Prostate gland (tissue), 2 donors: Measurements from ENCODE around the gene SNRPB. TPM values are rescaled to one million over a fixed set of nuclear protein-coding genes. Genes with fewer than 3 reads are reported as not detected.

Experiments
- DNase-seq: peaks from one replicate; pipeline ENCODE4 v3.0.0-alpha.2; 2019; ENCODE audit warnings: low spot score
- H3K27ac ChIP-seq, 2 donors: fragments of 200-600 bp; sonication (generic); 2 replicates each; pipeline ENCODE4 v1.5.1; 2017 to 2019
- H3K27me3 ChIP-seq: fragments of 200-600 bp; sonication (generic); replicated peaks from 2 replicates; pipeline ENCODE4 v1.5.1; 2019; ENCODE audit not compliant: insufficient read depth
- H3K36me3 ChIP-seq, 2 donors: fragments of 200-600 bp; sonication (generic); 1 replicate in 1 of 2; 2 replicates in 1 of 2; pipeline versions ENCODE4 v1.5.1 to v1.8.1; 2017 to 2019
- H3K4me1 ChIP-seq: fragments of 200-600 bp; sonication (generic); replicated peaks from 2 replicates; pipeline ENCODE4 v1.5.1; 2019
- H3K4me3 ChIP-seq, 2 donors: fragments of 200-600 bp; sonication (generic); 2 replicates each; pipeline ENCODE4 v1.5.1; 2017 to 2019
- H3K9me3 ChIP-seq: fragments of 200-600 bp; sonication (generic); 2 replicates; pipeline ENCODE4 v1.5.1; 2017
- POLR2A ChIP-seq: fragments of 450-650 bp; IDR thresholded peaks from one replicate; pipeline ENCODE4 v1.6.1; 2016; ENCODE audit warnings: antibody characterized with exemption, mild to moderate bottlenecking
- POLR2AphosphoS5 ChIP-seq: sonication (generic); formaldehyde crosslinking; IDR thresholded peaks from one replicate; pipeline ENCODE4 v1.6.1; 2017; ENCODE audit warnings: antibody characterized with exemption
- WGBS: methylation state at CpG from one replicate; pipeline ENCODE4 v1.1.5; 2018; 5-methylcytosine and 5-hydroxymethylcytosine counted together
- intact Hi-C: fragments of 100-400 bp; cut with DNase I; formaldehyde crosslinking; loops from one replicate; pipeline ENCODE4 v1.14.2; 2022
- total RNA-seq, 2 donors: library from RNA; depleted of rRNA; stranded (reverse); fragments of >200 nt; gene quantifications; one replicate each; pipeline ENCODE4 v1.1.0, GENCODE V29; 2016
- TF ChIP-seq, protein P1 (sequence below), 4 experiments: fragments of 200-600 bp in 2 of 4; fragments of 450-650 bp in 2 of 4; sonication (generic) in 2 of 4; IDR thresholded peaks; 1 replicate in 3 of 4; 2 replicates in 1 of 4; pipeline ENCODE4 v1.5.1; 2016 to 2019; ENCODE audit warnings: antibody characterized with exemption in 4 of 4, mild to moderate bottlenecking in 2 of 4, moderate library complexity in 2 of 4

The SNRPB gene
- total RNA-seq, 2 donors from 2014 or later: 215 to 294 TPM

DNA sequence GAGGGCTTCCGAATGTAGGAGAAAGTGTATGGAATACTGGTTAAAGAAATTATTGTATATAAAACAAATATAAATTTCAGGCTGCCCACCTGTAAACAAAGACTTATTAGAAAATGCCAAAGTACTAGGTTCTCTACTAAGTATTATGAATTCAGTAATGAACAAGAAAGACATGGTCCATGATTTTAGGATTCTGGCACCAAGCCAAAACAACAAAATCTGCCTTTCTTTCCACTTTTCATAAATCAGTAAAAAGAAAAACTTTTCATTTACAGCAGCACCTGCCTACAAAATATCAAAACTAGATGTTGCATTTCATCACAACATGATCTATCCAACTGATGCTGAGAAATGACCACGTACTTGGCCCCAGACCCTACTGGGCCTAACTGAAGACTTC, 14.5 kb upstream of the SNRPB start:
- Histone ChIP-seq H3K27ac (no peak overlapping the region), H3K36me3 (peaks cover 6 to 13% of the 10 kb centered on the region in 2 donors), H3K4me3 (no peak overlapping the region), H3K27me3 (no peaks in the 10 kb centered on the region), H3K9me3 (no peaks in the 10 kb centered on the region), H3K4me1 (no peaks in the 10 kb centered on the region)
- intact Hi-C loops: no loop called here
- DNase-seq: no peak
- TF ChIP-seq POLR2A (no peak), POLR2AphosphoS5 (no peak)
- TF ChIP-seq, protein P1, sequence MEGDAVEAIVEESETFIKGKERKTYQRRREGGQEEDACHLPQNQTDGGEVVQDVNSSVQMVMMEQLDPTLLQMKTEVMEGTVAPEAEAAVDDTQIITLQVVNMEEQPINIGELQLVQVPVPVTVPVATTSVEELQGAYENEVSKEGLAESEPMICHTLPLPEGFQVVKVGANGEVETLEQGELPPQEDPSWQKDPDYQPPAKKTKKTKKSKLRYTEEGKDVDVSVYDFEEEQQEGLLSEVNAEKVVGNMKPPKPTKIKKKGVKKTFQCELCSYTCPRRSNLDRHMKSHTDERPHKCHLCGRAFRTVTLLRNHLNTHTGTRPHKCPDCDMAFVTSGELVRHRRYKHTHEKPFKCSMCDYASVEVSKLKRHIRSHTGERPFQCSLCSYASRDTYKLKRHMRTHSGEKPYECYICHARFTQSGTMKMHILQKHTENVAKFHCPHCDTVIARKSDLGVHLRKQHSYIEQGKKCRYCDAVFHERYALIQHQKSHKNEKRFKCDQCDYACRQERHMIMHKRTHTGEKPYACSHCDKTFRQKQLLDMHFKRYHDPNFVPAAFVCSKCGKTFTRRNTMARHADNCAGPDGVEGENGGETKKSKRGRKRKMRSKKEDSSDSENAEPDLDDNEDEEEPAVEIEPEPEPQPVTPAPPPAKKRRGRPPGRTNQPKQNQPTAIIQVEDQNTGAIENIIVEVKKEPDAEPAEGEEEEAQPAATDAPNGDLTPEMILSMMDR (IDR thresholded peaks at IDR 0.05): no peak
- WGBS: 97% methylated on average over 2 of the region's 2 CpGs

DNA sequence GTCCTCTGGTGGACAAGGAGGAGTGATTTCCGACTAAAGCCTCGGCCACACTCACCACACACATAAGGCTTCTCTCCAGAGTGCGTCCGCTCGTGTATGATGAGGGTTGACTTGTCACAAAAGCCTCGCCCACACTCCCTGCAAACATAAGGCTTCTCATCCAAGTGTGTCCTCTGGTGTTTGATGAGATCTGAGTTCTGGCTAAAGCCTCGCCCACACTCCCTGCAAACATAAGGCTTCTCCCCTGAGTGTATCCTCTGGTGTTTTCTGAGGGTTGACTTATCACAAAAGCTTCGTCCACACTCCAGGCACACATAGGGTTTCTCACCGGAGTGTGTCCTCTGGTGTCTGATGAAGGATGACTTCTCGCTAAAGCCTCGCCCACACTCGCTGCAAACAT, 12.9 kb upstream of the SNRPB start:
- no peaks in the 10 kb centered on the region for H3K9me3 ChIP-seq
- H3K4me1 ChIP-seq: no peaks in the 10 kb centered on the region
- no peak for DNase-seq
- intact Hi-C loops: no loop called here
- WGBS: 88% methylated on average over 12 of the region's 12 CpGs
- H3K4me3 ChIP-seq: no peak overlapping the region
- peaks cover 3 to 13% of the 10 kb centered on the region in 2 donors for H3K36me3 ChIP-seq
- H3K27ac ChIP-seq: no peak overlapping the region
- no peaks in the 10 kb centered on the region for H3K27me3 ChIP-seq
- no peak for TF ChIP-seq POLR2AphosphoS5
- no peak for TF ChIP-seq POLR2A
- TF ChIP-seq, protein P1 (IDR thresholded peaks at IDR 0.05): no peak

DNA sequence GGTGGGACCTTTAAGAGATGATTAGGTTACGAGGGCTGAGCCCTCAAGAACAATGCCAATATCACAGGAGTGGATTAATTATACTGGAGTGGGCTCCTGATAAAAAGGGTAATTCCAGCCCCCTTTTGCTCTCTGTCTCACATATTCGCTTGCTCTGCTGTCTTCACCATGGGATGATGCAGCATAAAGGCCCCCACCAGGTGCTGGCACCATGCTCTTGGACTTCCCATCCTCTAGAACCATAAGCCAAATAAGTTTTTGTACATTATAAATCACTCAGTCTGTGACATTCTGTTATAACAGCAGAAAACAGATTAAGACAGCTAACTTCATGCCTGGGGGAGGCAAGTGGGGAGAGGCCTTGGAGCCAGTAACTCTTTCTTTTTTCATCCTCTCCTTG, 9.8 kb upstream of the SNRPB start:
- intact Hi-C loops: no loop called here
- Histone ChIP-seq H3K4me3 (no peak overlapping the region), H3K27me3 (no peaks in the 10 kb centered on the region), H3K9me3 (no peaks in the 10 kb centered on the region), H3K27ac (no peak overlapping the region), H3K4me1 (no peaks in the 10 kb centered on the region), H3K36me3 (peaks cover 3 to 13% of the 10 kb centered on the region in 2 donors)
- WGBS: 93% methylated on average over 2 of the region's 2 CpGs
- TF ChIP-seq POLR2A: no peak
- TF ChIP-seq POLR2AphosphoS5: no peak
- TF ChIP-seq, protein P1 (IDR thresholded peaks at IDR 0.05): no peak
- DNase-seq: no peak

DNA sequence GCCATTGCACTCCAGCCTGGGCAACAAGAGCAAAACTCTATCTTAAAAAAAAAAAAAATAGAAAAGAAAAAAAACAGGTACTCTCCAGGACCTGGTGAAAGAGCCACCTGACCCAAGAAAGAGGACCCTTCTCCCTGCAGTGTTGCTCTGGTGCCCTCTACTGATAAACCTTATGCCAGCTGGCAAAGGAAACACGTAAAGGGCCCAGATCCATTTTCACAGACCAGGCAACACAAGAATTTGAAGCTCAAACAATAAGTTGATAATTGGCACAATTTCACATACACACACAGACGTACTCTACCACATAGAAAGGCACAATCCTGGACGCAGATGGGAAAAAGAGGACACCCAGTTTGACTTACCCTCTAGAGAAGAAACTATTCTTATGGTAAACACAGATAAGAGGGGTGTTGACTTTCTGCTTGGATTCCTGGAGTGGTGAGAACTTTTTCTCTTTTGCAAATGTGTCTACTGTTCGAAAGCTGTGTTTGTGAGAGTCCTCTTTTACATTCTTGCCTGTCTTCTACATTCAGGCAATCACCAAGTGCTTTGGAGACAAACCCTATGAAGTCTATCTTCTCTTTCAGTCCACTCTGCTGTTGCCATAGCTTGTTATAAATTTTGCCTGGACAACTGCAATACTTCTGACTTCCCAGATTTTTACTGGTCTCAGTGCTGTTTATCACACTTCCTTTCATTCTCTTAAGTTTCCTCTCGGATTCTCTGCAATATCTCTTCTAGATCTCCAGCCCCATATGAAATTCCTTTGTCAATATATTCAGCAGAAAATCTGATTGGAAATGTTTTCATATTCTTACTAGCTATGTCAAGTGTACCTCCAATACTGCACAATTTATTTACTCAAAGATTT, 6.4 kb upstream of the SNRPB start:
- Histone ChIP-seq H3K27ac (no peak overlapping the region), H3K36me3 (no peaks in the 10 kb centered on the region), H3K9me3 (no peaks in the 10 kb centered on the region), H3K4me3 (no peak overlapping the region), H3K4me1 (no peaks in the 10 kb centered on the region), H3K27me3 (no peaks in the 10 kb centered on the region)
- no peak for DNase-seq
- TF ChIP-seq POLR2AphosphoS5: no peak
- TF ChIP-seq, protein P1 (IDR thresholded peaks at IDR 0.05): no peak
- 83% methylated on average over 5 of the region's 5 CpGs for WGBS
- intact Hi-C loops: no loop called here
